Measurements from ENCODE around the gene JCAD. TPM values are rescaled to one million over a fixed set of nuclear protein-coding genes. Genes with fewer than 3 reads are reported as not detected.

Gene JCAD
- total RNA-seq, 1 experiment from 2014 or later, result 0.77 TPM

DNA sequence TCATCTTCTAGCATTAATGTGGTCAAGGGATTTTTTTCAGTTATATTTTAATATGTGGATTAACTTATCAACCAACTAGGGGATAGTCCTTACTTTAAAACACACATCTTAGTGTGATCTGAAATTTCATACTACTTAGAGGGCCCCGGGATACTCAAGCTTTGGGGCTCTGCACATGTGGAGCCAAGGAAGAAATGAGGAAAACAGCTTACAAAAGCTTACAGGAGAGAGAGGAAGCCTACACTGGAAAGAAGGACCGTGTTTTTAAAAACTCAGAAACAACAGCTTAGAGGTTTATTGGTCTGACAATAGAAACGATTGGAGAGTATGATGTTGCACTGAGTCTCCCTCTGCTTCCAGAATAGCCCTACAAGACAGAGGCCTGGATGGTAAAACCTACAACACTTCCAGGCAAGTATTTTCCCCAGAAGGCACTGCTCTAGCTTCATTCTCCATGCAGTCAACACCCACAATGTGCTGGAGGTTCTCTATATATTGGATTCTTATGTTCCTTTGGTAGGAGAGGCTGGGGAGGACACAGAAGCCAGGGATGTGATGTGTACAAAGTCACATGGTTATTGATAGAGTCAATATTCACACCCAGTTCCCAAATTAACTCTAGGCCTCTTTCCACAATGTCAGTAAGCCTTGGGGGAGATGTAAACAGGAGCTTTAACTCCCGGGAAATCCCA lies 47.3 kb downstream of the JCAD start:
- Histone ChIP-seq H3K79me1 (ENCODE audit: insufficient read depth, low read depth, low read length, poor library complexity, severe bottlenecking) (no peaks in the 10 kb centered on the region), H2BK12ac (ENCODE audit: insufficient read length, low read depth, low read length) (no peak overlapping the region), H3K27ac (ENCODE audit: insufficient read length, low read depth, low read length) (no peak overlapping the region), H3K14ac (ENCODE audit: insufficient read depth, low read length) (no peak overlapping the region), H2AFZ (ENCODE audit: low read length) (no peak overlapping the region), H3T11ph (ENCODE audit: low read length) (no peak overlapping the region), H3K4me1 (ENCODE audit: insufficient read depth, low read length) (no peaks in the 10 kb centered on the region), H3K9ac (ENCODE audit: extremely low read depth, insufficient read length, low read length) (no peak overlapping the region), H4K5ac (ENCODE audit: insufficient read length, low read depth, low read length) (no peak overlapping the region), H2BK20ac (ENCODE audit: low read depth, low read length, poor library complexity, severe bottlenecking) (no peak overlapping the region), H3K27me3 (ENCODE audit: insufficient read depth, low read length) (no peaks in the 10 kb centered on the region), H3K23ac (ENCODE audit: insufficient read length, low read depth, low read length) (no peak overlapping the region), H2AK5ac (ENCODE audit: insufficient read length, low read length) (no peak overlapping the region), H3K56ac (ENCODE audit: insufficient read length, low read depth, low read length) (no peak overlapping the region), H4K20me1 (ENCODE audit: control insufficient read depth, insufficient read depth, insufficient read length) (no peaks in the 10 kb centered on the region), H3K4me2 (ENCODE audit: insufficient read depth, insufficient read length, low read length) (no peak overlapping the region), H2BK5ac (ENCODE audit: insufficient read length, low read length) (no peak overlapping the region), H2BK120ac (ENCODE audit: low read depth, low read length, poor library complexity, severe bottlenecking) (no peak overlapping the region), H2BK15ac (ENCODE audit: low read depth, low read length) (no peak overlapping the region), H3K23me2 (ENCODE audit: insufficient read length, low read depth, low read length, poor library complexity, severe bottlenecking) (no peaks in the 10 kb centered on the region), H4K91ac (ENCODE audit: insufficient read length, low read depth, low read length) (no peak overlapping the region), H3K9me3 (ENCODE audit: control insufficient read depth, low read depth, low read length) (no peaks in the 10 kb centered on the region), H3K79me2 (ENCODE audit: insufficient read depth, low read length) (no peaks in the 10 kb centered on the region), H3K4ac (ENCODE audit: low read depth, low read length) (no peak overlapping the region), H4K8ac (replicated peaks; ENCODE audit: insufficient read length, low read depth, low read length) (no peak overlapping the region), H3K18ac (ENCODE audit: insufficient read length, low read depth, low read length) (no peak overlapping the region)
- Mint-ChIP-seq H3K36me3 (ENCODE audit: insufficient read depth in 1 of 3, low read depth in 3 of 3) (no peaks in the 10 kb centered on the region; a peak in 1 of 7 replicates), H3K27ac (no peak overlapping the region), H3K4me1 (peaks cover 9 to 12% of the 10 kb centered on the region in 2 experiments), H3K4me3 (no peak overlapping the region), H3K27me3 (ENCODE audit: low read depth) (no peaks in the 10 kb centered on the region), H3K9me3 (no peaks in the 10 kb centered on the region)
- WGBS (ENCODE audit: extremely low coverage, insufficient read length, low lambda C conversion rate), result no CpG with 5 or more reads among the region's 4 CpGs
- no peak for DNase-seq
- TF ChIP-seq, protein P1, sequence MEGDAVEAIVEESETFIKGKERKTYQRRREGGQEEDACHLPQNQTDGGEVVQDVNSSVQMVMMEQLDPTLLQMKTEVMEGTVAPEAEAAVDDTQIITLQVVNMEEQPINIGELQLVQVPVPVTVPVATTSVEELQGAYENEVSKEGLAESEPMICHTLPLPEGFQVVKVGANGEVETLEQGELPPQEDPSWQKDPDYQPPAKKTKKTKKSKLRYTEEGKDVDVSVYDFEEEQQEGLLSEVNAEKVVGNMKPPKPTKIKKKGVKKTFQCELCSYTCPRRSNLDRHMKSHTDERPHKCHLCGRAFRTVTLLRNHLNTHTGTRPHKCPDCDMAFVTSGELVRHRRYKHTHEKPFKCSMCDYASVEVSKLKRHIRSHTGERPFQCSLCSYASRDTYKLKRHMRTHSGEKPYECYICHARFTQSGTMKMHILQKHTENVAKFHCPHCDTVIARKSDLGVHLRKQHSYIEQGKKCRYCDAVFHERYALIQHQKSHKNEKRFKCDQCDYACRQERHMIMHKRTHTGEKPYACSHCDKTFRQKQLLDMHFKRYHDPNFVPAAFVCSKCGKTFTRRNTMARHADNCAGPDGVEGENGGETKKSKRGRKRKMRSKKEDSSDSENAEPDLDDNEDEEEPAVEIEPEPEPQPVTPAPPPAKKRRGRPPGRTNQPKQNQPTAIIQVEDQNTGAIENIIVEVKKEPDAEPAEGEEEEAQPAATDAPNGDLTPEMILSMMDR (conservative IDR thresholded peaks at IDR 0.05), result no peak
